NCI-H1694 treated with DMSO at 0.1 percent for 48 hours (cell line): ENCODE measurements around the gene AKAP7.
"Not testable (repeated sequence)": the region's sequence is repeated elsewhere in the genome, so short reads cannot be mapped to it uniquely, and the experiment has no call there.

ENCODE experiments used
- DNase-seq: peaks from one replicate; lab custom pipeline; 2025; lab: John Stamatoyannopoulos, UW

AKAP7 gene

GRCh38 chr6:131135244-131136020 lies at the start of gene AKAP7:
AKAP7 (plus strand) TSS chr6:131135467; CDS start chr6:131135764, 297 bp downstream.
- no peak for DNase-seq

DNA sequence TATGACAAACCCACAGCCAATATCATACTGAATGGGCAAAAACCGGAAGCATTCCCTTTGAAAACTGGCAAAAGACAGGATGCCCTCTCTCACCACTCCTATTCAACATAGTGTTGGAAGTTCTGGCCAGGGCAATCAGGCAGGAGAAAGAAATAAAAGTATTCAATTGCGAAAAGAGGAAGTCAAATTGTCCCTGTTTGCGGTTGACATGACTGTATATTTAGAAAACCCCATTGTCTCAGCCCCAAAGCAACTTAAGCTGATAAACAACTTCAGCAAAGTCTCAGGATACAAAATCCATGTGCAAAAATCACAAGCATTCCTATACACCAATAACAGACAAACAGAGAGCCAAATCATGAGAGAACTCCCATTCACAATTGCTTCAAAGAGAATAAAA lies 44.9 kb upstream of the AKAP7 start:
- not testable (repeated sequence) for DNase-seq

- DNase-seq = not testable (repeated sequence)
Measured at GRCh38 chr6:131091944-131092343, 43.3 kb upstream of the AKAP7 start.

DNA sequence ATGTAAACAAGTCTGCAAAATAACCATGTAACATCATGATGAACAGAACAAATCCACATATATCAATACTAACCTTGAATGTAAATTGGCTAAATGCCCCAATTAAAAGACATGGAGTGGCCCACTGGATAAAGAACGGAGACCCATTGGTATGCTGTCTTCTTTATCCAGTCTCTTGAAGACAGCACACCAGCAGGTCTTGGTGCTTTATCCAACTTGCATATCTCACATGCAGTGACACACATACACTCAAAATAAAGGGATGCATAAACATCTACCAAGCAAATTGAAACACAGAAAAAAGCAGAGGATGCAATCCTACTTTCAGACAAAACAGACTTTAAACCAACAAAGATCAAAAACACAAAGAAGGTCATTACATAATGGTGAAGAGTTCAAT lies 41.9 kb upstream of the AKAP7 start:
- DNase-seq = no peak

- DNase-seq = no peak
Measured at GRCh38 chr6:131096786-131097185, 38.5 kb upstream of the AKAP7 start.

- DNase-seq = no peak
Measured at GRCh38 chr6:131101911-131102680, 33.2 kb upstream of the AKAP7 start.

- no peak for DNase-seq
Measured at GRCh38 chr6:131103296-131103695, 32.0 kb upstream of the AKAP7 start.

DNA sequence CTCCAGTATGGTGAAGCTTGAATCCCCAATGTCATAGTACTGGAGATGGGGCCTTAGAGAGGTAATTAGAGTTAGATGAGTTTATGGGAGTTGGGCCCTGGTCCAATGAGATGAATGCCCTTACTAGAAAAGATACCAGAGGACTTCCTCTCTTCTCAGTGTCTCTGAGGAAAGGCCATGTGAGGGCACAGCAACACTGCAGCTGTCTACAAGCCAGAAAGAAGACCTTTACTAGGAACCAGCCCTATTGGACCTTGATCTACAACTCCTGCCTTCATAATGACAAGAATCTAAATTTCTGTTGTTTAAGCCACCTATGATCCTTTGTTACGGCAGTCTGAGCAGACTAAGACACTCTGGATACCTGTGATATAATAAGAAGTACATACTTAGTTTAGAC lies 31.4 kb upstream of the AKAP7 start:
- DNase-seq = no peak

DNA sequence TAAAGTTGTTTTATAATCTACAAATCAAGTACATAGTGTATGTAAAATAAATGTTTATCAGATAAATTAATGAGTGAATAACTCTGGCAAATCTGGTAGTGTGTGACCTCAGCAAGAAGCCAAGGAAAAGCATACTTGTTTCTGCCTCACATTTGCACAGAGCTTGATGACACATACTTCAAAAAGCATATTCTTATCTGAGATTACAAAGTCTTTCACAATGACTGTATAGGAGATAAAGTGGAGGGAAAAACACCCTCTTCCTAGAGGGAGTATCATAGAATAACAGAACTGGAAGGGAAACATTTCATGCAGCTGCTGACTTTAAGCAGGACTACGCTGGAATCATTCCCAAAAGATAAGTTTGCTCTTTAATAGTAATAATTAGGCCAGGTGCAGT lies 28.1 kb upstream of the AKAP7 start:
- DNase-seq = no peak

- no peak for DNase-seq
Measured at GRCh38 chr6:131112249-131112648, 23.0 kb upstream of the AKAP7 start.

DNA sequence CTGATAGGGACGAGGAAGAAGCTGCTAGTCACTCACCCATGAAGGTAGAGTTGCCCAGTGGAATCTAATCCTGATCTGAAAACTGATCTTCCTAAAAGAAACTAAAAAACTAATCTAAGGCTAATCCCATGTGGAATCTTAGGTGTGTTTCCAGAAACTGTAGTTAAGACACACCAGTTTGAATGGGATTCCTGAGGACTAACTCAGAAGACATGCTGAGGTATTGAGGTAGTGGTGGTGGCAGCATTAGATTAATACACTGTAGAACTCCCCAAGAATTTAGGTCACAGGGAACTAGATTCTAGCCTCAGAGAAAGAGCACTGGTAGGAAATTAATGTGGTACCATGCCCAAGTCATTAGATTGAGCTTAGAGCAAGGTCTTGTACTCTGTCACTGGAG lies 19.6 kb upstream of the AKAP7 start:
- no peak for DNase-seq

GRCh38 chr6:131116321-131116720 lies 18.9 kb upstream of the AKAP7 start:
- no peak for DNase-seq

- peak; percentile 10 for DNase-seq
Measured at GRCh38 chr6:131116755-131117360, 18.4 kb upstream of the AKAP7 start.

- DNase-seq = no peak
Measured at GRCh38 chr6:131117878-131118277, 17.4 kb upstream of the AKAP7 start.

DNA sequence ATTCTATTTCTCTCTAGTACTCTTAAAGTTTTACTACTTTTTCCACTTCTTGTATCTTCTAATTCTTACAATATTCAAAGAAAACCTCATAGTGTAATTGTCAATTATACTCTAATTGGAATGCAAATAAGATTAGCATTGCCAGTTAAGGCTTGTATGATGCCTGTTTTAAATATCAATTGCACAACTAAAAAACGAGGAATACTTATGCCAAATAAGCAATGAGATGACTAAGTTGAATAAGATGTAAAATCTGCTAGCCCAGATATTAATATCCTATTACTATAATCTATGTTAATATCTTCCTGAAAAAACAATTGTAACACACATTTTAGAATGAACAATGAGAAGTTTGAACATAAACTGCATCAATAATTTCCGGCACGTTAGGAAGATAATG lies 13.3 kb upstream of the AKAP7 start:
- no peak for DNase-seq

GRCh38 chr6:131122516-131122915 lies 12.8 kb upstream of the AKAP7 start:
- no peak for DNase-seq

GRCh38 chr6:131124336-131125071 lies 10.8 kb upstream of the AKAP7 start:
- no peak for DNase-seq

DNA sequence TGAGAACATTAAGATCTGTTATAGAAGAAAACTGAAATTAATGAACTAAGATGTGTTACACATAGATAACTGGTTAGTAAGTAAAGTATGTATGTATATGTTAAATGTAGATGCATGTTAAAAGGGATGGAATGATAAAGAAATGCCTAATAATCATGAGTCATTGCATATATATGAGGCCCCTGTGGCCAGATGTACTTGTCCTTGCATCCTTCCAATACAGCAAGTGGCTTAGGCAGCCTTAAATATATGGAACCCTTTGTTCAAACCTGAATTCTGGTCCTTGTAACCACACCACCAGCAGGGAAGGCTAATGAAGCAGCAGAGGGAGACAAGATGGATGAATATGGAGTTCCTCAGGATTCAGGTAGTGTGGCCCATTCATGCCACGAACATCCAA lies 9.8 kb upstream of the AKAP7 start:
- no peak for DNase-seq

- no peak for DNase-seq
Measured at GRCh38 chr6:131129689-131130553, 5.3 kb upstream of the AKAP7 start.

DNA sequence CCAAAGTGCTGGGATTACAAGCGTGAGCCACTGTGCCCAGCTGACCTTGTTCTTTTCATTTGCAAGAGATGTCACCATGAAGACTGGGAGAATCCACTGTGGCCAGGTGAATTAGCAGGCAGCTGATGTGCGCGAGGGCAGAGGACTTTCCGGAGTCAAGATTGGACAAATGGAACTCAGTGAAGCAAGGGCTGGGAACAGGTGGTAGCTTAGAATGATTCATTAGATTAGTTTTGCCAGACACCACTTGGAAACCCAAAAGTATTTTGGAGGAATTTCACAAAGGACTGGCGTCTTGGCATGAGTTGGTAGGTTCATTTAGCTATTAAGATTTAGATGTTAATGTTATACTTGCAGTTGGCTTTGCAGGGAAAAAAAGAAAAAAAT lies 4.7 kb upstream of the AKAP7 start:
- no peak for DNase-seq

DNA sequence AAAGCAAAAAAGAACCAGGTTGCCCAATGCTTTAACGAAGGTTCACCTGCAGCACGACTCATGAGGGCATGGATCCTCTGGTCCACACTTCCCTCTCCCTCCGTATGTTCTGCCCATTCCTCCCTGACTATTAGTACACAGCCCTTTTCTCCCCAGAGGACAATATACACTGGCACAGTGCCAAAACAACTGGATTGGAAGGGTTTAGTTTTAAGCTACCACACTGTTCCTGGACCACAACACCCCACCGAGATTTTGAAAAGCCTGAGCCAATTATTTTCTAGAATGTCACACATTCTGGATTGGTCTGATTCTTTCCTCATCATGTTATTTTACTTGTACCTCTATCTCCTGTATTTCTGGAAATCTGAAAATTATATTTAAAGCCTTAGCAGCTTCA lies 2.9 kb upstream of the AKAP7 start:
- no peak for DNase-seq
